Astrocyte (in vitro differentiated cells and primary cell): Measurements from ENCODE around the gene A4GALT. TPM values are rescaled to one million over a fixed set of nuclear protein-coding genes. Genes with fewer than 3 reads are reported as not detected.

ENCODE experiments used
- DNase-seq: peaks from one replicate; pipeline ENCODE4 v3.0.0-alpha.2; 2010; ENCODE audit warnings: low read depth
- FAIRE-seq: peaks from 2 replicates; lab custom pipeline; 2011; peaks lifted over from hg19 to GRCh38; lab: Jason Lieb, UNC
- H2AFZ ChIP-seq: 2 replicates; pipeline ENCODE4 v1.6.0; 2012; ENCODE audit warnings: low read depth, low read length, inconsistent platforms
- H3K27ac ChIP-seq: 2 replicates; pipeline ENCODE4 v1.5.1; 2011; ENCODE audit warnings: low read depth, low read length, inconsistent platforms
- H3K27me3 ChIP-seq: 2 replicates; pipeline ENCODE4 v1.6.0; 2011; ENCODE audit warnings: low read length, inconsistent platforms; ENCODE audit not compliant: insufficient read depth
- H3K36me3 ChIP-seq: 2 replicates; pipeline ENCODE4 v1.5.1; 2011; ENCODE audit warnings: low read length, inconsistent platforms; ENCODE audit not compliant: insufficient read depth
- H3K4me1 ChIP-seq: 2 replicates; pipeline ENCODE4 v1.5.1; 2011; ENCODE audit warnings: low read length, inconsistent platforms; ENCODE audit not compliant: insufficient read depth
- H3K4me2 ChIP-seq: 2 replicates; pipeline ENCODE4 v1.6.0; 2012; ENCODE audit warnings: low read length, inconsistent platforms
- H3K4me3 ChIP-seq: 2 replicates; pipeline ENCODE4 v1.5.1; 2011; ENCODE audit warnings: low read depth, mild to moderate bottlenecking, low read length, inconsistent platforms; ENCODE audit not compliant: insufficient read depth
- H3K79me2 ChIP-seq: 2 replicates; pipeline ENCODE4 v1.6.0; 2012; ENCODE audit warnings: mild to moderate bottlenecking, low read length, inconsistent platforms; ENCODE audit not compliant: insufficient read depth
- H3K9ac ChIP-seq: 2 replicates; pipeline ENCODE4 v1.6.0; 2012; ENCODE audit warnings: mild to moderate bottlenecking, low read length, inconsistent platforms
- H3K9me3 ChIP-seq: 2 replicates; pipeline ENCODE4 v1.5.1; 2012; ENCODE audit warnings: low read depth, mild to moderate bottlenecking, low read length, inconsistent platforms; ENCODE audit not compliant: insufficient read depth
- H4K20me1 ChIP-seq: 2 replicates; pipeline ENCODE4 v1.6.0; 2012; ENCODE audit warnings: low read length, inconsistent platforms; ENCODE audit not compliant: insufficient read depth
- H3K27ac Mint-ChIP-seq: one replicate; pipeline ENCODE4 v1.8.0; 2021; ENCODE audit warnings: mild to moderate bottlenecking, mixed read lengths; ENCODE audit not compliant: unreplicated experiment
- H3K27me3 Mint-ChIP-seq: one replicate; pipeline ENCODE4 v1.8.0; 2021; ENCODE audit warnings: low read depth, mixed read lengths; ENCODE audit not compliant: unreplicated experiment
- H3K36me3 Mint-ChIP-seq: one replicate; pipeline ENCODE4 v1.8.0; 2021; ENCODE audit warnings: low read depth, mixed read lengths; ENCODE audit not compliant: unreplicated experiment
- H3K4me1 Mint-ChIP-seq: one replicate; pipeline ENCODE4 v1.8.0; 2021; ENCODE audit warnings: low read depth, mixed read lengths; ENCODE audit not compliant: unreplicated experiment
- H3K4me3 Mint-ChIP-seq: one replicate; pipeline ENCODE4 v1.8.0; 2021; ENCODE audit warnings: mild to moderate bottlenecking, moderate library complexity, mixed read lengths; ENCODE audit not compliant: unreplicated experiment
- H3K9me3 Mint-ChIP-seq: one replicate; pipeline ENCODE4 v1.8.0; 2021; ENCODE audit warnings: mild to moderate bottlenecking, mixed read lengths; ENCODE audit not compliant: unreplicated experiment
- EZH2 ChIP-seq: IDR thresholded peaks from 2 replicates; pipeline ENCODE4 v1.6.1; 2012; ENCODE audit warnings: mild to moderate bottlenecking, low read length, inconsistent platforms; ENCODE audit not compliant: insufficient read depth
- total RNA-seq: library from RNA; stranded (reverse); gene quantifications from 2 replicates; pipeline ENCODE4 v1.2.1, GENCODE V29; 2021
- TF ChIP-seq, protein P1 (sequence below): IDR thresholded peaks from 2 replicates; pipeline ENCODE4 v1.5.1; 2011; ENCODE audit warnings: low read depth, mild to moderate bottlenecking, inconsistent platforms, low read length, moderate library complexity; ENCODE audit not compliant: insufficient read depth

A4GALT gene
- total RNA-seq, 1 donor from 2014 or later = 1.9 TPM

DNA sequence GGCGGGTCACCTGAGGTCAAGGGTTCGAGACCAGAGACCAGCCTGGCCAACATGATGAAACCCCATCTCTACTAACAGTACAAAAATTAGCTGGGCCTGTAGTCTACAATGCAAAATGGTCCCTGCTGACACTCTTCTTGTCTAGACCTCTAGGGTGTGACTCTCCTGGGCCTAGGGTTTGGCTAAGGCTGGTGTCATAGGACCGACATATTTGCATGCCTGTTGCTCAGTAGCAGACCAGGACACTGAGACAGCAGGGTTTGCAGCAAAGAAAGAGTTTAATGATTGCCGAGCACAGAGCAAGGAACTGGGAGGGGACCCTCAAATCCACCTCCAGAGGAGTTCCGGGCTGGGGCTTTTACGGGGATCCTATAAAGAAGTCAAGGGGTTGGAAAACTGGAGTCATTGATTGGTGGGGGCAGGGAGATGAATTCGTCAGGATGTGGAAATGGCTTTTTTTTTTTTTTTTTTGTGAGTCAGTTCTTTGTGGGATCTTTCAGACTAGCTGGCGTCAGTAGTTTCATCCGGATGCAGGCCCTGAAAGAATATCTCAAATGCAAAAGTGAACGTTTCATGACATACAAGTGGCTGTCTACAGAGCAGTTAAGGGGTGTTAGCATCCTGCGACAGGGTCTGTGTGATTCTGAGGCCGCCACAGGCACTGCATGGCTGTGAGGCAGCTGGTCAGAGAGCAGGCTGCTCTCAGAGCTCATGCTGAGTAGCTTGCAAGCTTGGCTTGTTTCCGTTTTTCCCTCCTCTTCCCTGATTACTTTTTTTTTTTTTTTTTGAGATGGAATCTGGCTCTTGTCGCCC is 27.2 kb upstream of the A4GALT start:
- H3K9me3 Mint-ChIP-seq = no peaks in the 10 kb centered on the region
- peaks cover 14% of the 10 kb centered on the region for H3K4me1 Mint-ChIP-seq
- no peaks in the 10 kb centered on the region for H3K9me3 ChIP-seq
- no peak for TF ChIP-seq EZH2
- TF ChIP-seq, protein P1, sequence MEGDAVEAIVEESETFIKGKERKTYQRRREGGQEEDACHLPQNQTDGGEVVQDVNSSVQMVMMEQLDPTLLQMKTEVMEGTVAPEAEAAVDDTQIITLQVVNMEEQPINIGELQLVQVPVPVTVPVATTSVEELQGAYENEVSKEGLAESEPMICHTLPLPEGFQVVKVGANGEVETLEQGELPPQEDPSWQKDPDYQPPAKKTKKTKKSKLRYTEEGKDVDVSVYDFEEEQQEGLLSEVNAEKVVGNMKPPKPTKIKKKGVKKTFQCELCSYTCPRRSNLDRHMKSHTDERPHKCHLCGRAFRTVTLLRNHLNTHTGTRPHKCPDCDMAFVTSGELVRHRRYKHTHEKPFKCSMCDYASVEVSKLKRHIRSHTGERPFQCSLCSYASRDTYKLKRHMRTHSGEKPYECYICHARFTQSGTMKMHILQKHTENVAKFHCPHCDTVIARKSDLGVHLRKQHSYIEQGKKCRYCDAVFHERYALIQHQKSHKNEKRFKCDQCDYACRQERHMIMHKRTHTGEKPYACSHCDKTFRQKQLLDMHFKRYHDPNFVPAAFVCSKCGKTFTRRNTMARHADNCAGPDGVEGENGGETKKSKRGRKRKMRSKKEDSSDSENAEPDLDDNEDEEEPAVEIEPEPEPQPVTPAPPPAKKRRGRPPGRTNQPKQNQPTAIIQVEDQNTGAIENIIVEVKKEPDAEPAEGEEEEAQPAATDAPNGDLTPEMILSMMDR = no peak
- H3K27ac Mint-ChIP-seq = peak overlapping the region; percentile 97
- H3K79me2 ChIP-seq = no peaks in the 10 kb centered on the region
- no peaks in the 10 kb centered on the region for H4K20me1 ChIP-seq
- peaks cover 19% of the 10 kb centered on the region for H3K4me1 ChIP-seq
- H3K27ac ChIP-seq = peak overlapping the region; percentile 83
- peak; percentile 13 for FAIRE-seq
- no peaks in the 10 kb centered on the region for H3K36me3 Mint-ChIP-seq
- H3K27me3 Mint-ChIP-seq = no peaks in the 10 kb centered on the region
- no peak overlapping the region for H3K4me3 ChIP-seq
- peak; percentile 81 for DNase-seq
- H3K4me3 Mint-ChIP-seq = no peak overlapping the region
- H3K27me3 ChIP-seq = no peaks in the 10 kb centered on the region
- peak overlapping the region; percentile 77 for H3K4me2 ChIP-seq
- H3K36me3 ChIP-seq = no peaks in the 10 kb centered on the region
- peak overlapping the region; percentile 90 for H2AFZ ChIP-seq
- peak overlapping the region; percentile 69 for H3K9ac ChIP-seq

DNA sequence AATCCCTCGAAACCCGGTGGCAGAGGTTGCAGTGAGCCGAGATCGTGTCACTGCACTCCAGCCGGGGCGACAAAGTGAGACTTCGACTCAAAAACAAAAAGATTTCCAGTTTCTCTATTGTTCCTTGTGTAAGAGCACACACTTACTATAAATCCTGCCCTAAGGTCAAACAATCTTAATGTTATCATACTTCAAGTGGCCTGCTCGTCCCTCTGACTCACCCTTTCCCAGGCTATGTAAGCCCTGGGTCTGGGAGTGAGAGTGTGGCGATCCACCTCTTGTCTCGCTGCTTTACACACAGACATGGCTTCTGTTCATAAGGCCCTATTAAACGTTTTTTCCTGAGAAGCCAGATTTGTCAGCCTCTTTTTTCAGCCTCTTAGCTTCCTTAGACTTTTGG is 24.4 kb upstream of the A4GALT start:
- Mint-ChIP-seq H3K4me3 (no peak overlapping the region), H3K9me3 (peaks cover 2% of the 10 kb centered on the region), H3K36me3 (no peaks in the 10 kb centered on the region), H3K27ac (no peak overlapping the region), H3K27me3 (peaks cover 6% of the 10 kb centered on the region), H3K4me1 (peaks cover 14% of the 10 kb centered on the region)
- Histone ChIP-seq H3K27me3 (no peaks in the 10 kb centered on the region), H3K4me1 (peaks cover 19% of the 10 kb centered on the region), H3K36me3 (no peaks in the 10 kb centered on the region), H2AFZ (no peak overlapping the region), H3K79me2 (no peaks in the 10 kb centered on the region), H3K4me2 (no peak overlapping the region), H3K9me3 (no peaks in the 10 kb centered on the region), H3K4me3 (no peak overlapping the region), H3K9ac (no peak overlapping the region), H3K27ac (no peak overlapping the region), H4K20me1 (no peaks in the 10 kb centered on the region)
- DNase-seq = peak; percentile 67
- FAIRE-seq = no peak
- TF ChIP-seq EZH2 = no peak
- TF ChIP-seq, protein P1 = no peak

DNA sequence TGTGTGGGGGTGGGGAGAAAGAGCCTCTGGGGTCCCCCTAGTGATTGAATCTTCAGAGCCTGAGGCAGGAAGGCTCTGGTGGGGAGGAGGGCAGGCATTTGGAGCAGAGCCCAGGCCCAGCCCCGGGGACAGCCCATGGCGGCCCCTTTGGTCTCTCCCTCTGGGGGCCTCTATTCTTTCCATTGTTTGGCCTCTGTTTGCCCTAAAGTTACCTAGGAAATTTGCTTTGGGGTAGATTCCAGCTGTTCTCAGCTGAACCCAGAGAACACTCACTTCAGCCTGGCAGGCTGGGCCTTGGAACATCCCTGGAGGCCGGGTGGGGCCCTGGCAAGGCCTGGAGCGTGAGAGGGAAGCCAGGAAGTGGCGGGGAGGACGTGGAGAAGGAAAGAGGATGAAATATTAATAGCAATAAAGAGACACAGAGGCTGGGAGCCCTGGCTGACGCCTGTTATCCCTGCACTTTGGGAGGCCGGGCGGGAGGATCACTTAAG is 22.9 kb upstream of the A4GALT start:
- Mint-ChIP-seq H3K4me1 (peaks cover 14% of the 10 kb centered on the region), H3K27me3 (peaks cover 7% of the 10 kb centered on the region), H3K9me3 (peaks cover 2% of the 10 kb centered on the region), H3K36me3 (no peaks in the 10 kb centered on the region), H3K4me3 (no peak overlapping the region), H3K27ac (no peak overlapping the region)
- TF ChIP-seq, protein P1 = no peak
- no peak for TF ChIP-seq EZH2
- H2AFZ ChIP-seq = peak overlapping the region; percentile 24
- no peak overlapping the region for H3K4me2 ChIP-seq
- no peaks in the 10 kb centered on the region for H3K27me3 ChIP-seq
- H3K79me2 ChIP-seq = no peaks in the 10 kb centered on the region
- H3K9me3 ChIP-seq = no peaks in the 10 kb centered on the region
- no peak overlapping the region for H3K27ac ChIP-seq
- peaks cover 12% of the 10 kb centered on the region for H3K4me1 ChIP-seq
- H3K9ac ChIP-seq = no peak overlapping the region
- H3K36me3 ChIP-seq = no peaks in the 10 kb centered on the region
- no peaks in the 10 kb centered on the region for H4K20me1 ChIP-seq
- H3K4me3 ChIP-seq = no peak overlapping the region
- DNase-seq (no peak), FAIRE-seq (no peak)
